Activated naive CD4-positive, alpha-beta T cell treated with anti-CD3 and anti-CD28 coated beads, Interleukin-2, amount 50 U/mL, for 72 hours (primary cell): ENCODE data around the gene TRAF6. TPM values are rescaled to one million over a fixed set of nuclear protein-coding genes. Genes with fewer than 3 reads are reported as not detected.
"Not testable (repeated sequence)": the region's sequence is repeated elsewhere in the genome, so short reads cannot be mapped to it uniquely, and the experiment has no call there.

Experiments
- ATAC-seq, 2 donors: fragments of 150-1000 bp; cut with Tn5 transposase; 2 replicates each; pipeline ENCODE4 v1.10.0; 2021; ENCODE audit warnings: mild to moderate bottlenecking in 2 of 2, moderate library complexity in 2 of 2
- DNase-seq, 2 donors: peaks; one replicate each; pipeline ENCODE4 v3.0.0; 2021 to 2022; ENCODE audit warnings: low spot score in 2 of 2
- H3K27ac Mint-ChIP-seq, 2 donors: one replicate each; pipeline ENCODE4 v1.8.0; 2022; ENCODE audit warnings: mild to moderate bottlenecking in 2 of 2, mixed read lengths in 2 of 2
- H3K36me3 Mint-ChIP-seq, 2 donors: one replicate each; pipeline ENCODE4 v1.8.0; 2022; ENCODE audit warnings: mixed read lengths in 2 of 2
- H3K9me3 Mint-ChIP-seq, 2 donors: one replicate each; pipeline ENCODE4 v1.8.0; 2022; ENCODE audit warnings: mixed read lengths in 2 of 2
- total RNA-seq, 2 donors: library from RNA; stranded (reverse); gene quantifications; one replicate each; pipeline ENCODE4 v1.2.3, GENCODE V29; 2022

TRAF6 gene
- total RNA-seq, result 1 to 10 TPM; 6.6 to 9.8 TPM

- H3K27ac Mint-ChIP-seq, result peak within 1 kb of the TSS; percentile 97
- no peaks in the 10 kb centered on the region for H3K9me3 Mint-ChIP-seq
- DNase-seq, result peak; percentile 88 to 94
- peaks cover 10 to 16% of the 10 kb centered on the region in 2 donors for H3K36me3 Mint-ChIP-seq
- peak; percentile 97 to 98 for ATAC-seq
These were observed at the start of gene TRAF6 for GRCh38 chr11:36509694-36510593. TRAF6 (minus strand) TSS chr11:36510272; CDS start chr11:36501515, 8,757 bp downstream.

- no peak for DNase-seq
- Mint-ChIP-seq H3K36me3 (peaks cover 0 to 6% of the 10 kb centered on the region in 2 donors), H3K27ac (peak overlapping the region; percentile 2 to 6), H3K9me3 (peaks cover 0 to 7% of the 10 kb centered on the region in 2 donors)
- peak; percentile 40 to 79 for ATAC-seq
These were observed 48.7 kb upstream of the TRAF6 start for GRCh38 chr11:36558571-36559413.

DNA sequence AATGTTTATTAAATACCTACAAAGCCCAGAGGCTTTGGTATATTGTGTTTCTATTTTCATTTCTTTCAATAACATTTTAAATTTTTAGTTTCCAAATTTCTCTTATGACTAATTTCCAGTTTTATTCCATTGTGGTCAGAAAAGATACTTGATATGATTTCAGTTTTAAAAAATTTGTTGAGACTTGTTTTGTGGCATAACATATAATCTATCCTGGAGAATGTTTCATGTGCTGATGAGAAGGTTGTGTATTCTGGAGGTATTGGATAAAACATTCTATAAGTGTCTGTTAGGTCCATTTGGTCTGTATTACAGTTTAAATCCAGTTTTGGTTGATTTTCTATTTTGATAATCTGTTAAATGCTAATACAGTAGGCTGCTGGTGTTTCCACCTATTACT is 47.9 kb upstream of the TRAF6 start:
- no peak overlapping the region for H3K27ac Mint-ChIP-seq

DNA sequence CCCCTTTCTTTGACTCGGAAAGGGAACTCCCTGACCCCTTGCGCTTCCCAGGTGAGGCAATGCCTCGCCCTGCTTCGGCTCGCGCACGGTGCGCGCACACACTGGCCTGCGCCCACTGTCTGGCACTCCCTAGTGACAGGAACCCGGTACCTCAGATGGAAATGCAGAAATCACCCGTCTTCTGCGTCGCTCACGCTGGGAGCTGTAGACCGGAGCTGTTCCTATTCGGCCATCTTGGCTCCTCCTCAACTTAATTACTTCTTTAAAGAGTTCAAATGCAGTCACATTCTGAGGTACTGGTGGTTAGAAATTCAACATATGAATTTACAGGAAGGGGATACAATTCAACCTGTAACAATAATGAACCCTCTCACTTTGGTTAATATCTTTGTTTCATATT is 47.3 kb upstream of the TRAF6 start:
- H3K9me3 Mint-ChIP-seq, DNase-seq, H3K36me3 Mint-ChIP-seq, ATAC-seq: not testable (repeated sequence)
- peak overlapping the region in 1 of 2 donors; percentile 45 for H3K27ac Mint-ChIP-seq

More for the DNA sequence above, 47.9 kb upstream of the TRAF6 start:
- DNase-seq, result no peak
- Mint-ChIP-seq H3K36me3 (peaks cover 0 to 6% of the 10 kb centered on the region in 2 donors), H3K9me3 (peaks cover 0 to 7% of the 10 kb centered on the region in 2 donors)
- no peak for ATAC-seq

GRCh38 chr11:36550385-36551115 is 40.5 kb upstream of the TRAF6 start:
- ATAC-seq (no peak), DNase-seq (no peak)
- peaks cover 0 to 8% of the 10 kb centered on the region in 2 donors for H3K9me3 Mint-ChIP-seq
- no peak overlapping the region for H3K27ac Mint-ChIP-seq
- peaks cover 0 to 18% of the 10 kb centered on the region in 2 donors for H3K36me3 Mint-ChIP-seq

GRCh38 chr11:36540998-36541397 is 30.9 kb upstream of the TRAF6 start:
- Mint-ChIP-seq H3K36me3 (no peaks in the 10 kb centered on the region), H3K9me3 (no peaks in the 10 kb centered on the region), H3K27ac (no peak overlapping the region)
- peak in 1 of 2 donors; percentile 27 for DNase-seq
- peak; percentile 70 to 87 for ATAC-seq

- no peak for ATAC-seq
- Mint-ChIP-seq H3K9me3 (no peaks in the 10 kb centered on the region), H3K27ac (no peak overlapping the region), H3K36me3 (no peaks in the 10 kb centered on the region)
- DNase-seq, result no peak
These were observed 24.3 kb upstream of the TRAF6 start for GRCh38 chr11:36534276-36534840.

- DNase-seq, result no peak
- no peak for ATAC-seq
- Mint-ChIP-seq H3K9me3 (peaks cover 0 to 4% of the 10 kb centered on the region in 2 donors), H3K36me3 (peaks cover 0 to 5% of the 10 kb centered on the region in 2 donors), H3K27ac (no peak overlapping the region)
These were observed 23.0 kb upstream of the TRAF6 start for GRCh38 chr11:36532941-36533601.

GRCh38 chr11:36530840-36531239 is 20.8 kb upstream of the TRAF6 start:
- Mint-ChIP-seq H3K36me3 (peaks cover 0 to 8% of the 10 kb centered on the region in 2 donors), H3K27ac (no peak overlapping the region), H3K9me3 (peaks cover 0 to 4% of the 10 kb centered on the region in 2 donors)
- ATAC-seq (no peak), DNase-seq (no peak)

- DNase-seq, result no peak
- no peak for ATAC-seq
- H3K27ac Mint-ChIP-seq, result no peak overlapping the region
- peaks cover 9 to 13% of the 10 kb centered on the region in 2 donors for H3K36me3 Mint-ChIP-seq
- H3K9me3 Mint-ChIP-seq, result no peaks in the 10 kb centered on the region
These were observed 3.9 kb upstream of the TRAF6 start for GRCh38 chr11:36513965-36514364.

GRCh38 chr11:36512016-36512415 is 1.9 kb upstream of the TRAF6 start:
- no peak for DNase-seq
- H3K36me3 Mint-ChIP-seq, result peaks cover 10 to 16% of the 10 kb centered on the region in 2 donors
- H3K27ac Mint-ChIP-seq, result no peak overlapping the region
- no peaks in the 10 kb centered on the region for H3K9me3 Mint-ChIP-seq
- ATAC-seq, result no peak

- not testable (repeated sequence) for ATAC-seq, DNase-seq, H3K9me3 Mint-ChIP-seq
- H3K27ac Mint-ChIP-seq, result peak overlapping the region in 1 of 2 donors; percentile 97
- H3K36me3 Mint-ChIP-seq, result peaks cover 10 to 16% of the 10 kb centered on the region in 2 donors
These were observed 990 bp upstream of the TRAF6 start for GRCh38 chr11:36511062-36511461.

DNA sequence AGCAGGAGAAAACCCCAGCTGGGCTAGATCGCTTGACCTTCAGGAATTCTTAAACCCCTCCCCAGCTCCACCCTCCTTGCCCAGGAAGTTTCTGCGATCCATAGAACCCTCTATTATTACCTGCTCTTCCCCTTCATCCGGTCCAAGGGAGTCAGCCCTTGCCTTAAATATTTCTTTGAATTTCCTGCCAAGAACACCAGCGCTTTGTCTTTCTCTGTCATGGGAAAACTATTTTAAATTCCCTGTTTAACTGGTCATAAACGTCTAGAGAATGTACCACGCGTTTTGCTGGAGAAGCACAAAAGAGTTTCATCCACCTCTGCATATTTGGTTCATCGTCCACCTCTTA is 496 bp upstream of the TRAF6 start:
- peaks cover 10 to 16% of the 10 kb centered on the region in 2 donors for H3K36me3 Mint-ChIP-seq
- DNase-seq, result no peak
- H3K27ac Mint-ChIP-seq, result peak overlapping the region; percentile 44 to 97
- H3K9me3 Mint-ChIP-seq, result no peaks in the 10 kb centered on the region
- ATAC-seq, result no peak

GRCh38 chr11:36509201-36509639 is 852 bp downstream of the TRAF6 start:
- peak overlapping the region; percentile 97 for H3K27ac Mint-ChIP-seq
- ATAC-seq (no peak), DNase-seq (no peak)
- peaks cover 10 to 16% of the 10 kb centered on the region in 2 donors for H3K36me3 Mint-ChIP-seq
- no peaks in the 10 kb centered on the region for H3K9me3 Mint-ChIP-seq

DNA sequence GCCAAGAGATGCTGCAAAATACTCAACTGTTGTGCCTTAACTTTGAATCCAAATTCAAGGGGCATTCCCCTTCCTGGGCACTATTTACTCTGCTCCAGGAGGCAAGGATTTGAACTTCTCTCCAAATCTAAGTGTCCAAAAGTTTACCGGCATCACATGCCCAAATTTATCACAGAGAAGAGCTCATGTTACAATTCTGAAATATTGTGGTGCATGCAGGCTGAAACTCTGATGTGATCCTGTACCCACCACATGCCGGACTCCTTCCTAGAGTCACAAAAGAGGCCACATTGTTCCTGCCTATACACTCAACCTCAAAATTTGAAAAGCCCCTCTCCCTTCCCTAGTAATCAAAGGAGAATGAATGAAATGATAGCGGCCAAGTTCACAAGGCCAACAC is 1.3 kb downstream of the TRAF6 start:
- H3K9me3 Mint-ChIP-seq, result no peaks in the 10 kb centered on the region
- peaks cover 10 to 12% of the 10 kb centered on the region in 2 donors for H3K36me3 Mint-ChIP-seq
- DNase-seq (no peak), ATAC-seq (no peak)
- peak overlapping the region; percentile 46 to 97 for H3K27ac Mint-ChIP-seq
